IMR-90 (cell line): ENCODE measurements around the gene C16orf89. TPM values are rescaled to one million over a fixed set of nuclear protein-coding genes. Genes with fewer than 3 reads are reported as not detected.

ENCODE experiments used
- ATAC-seq: fragments of 200-7000 bp; cut with Tn5 transposase; 2 replicates; pipeline ENCODE4 v1.9.1; 2020; ENCODE audit warnings: low read depth, mild to moderate bottlenecking, moderate library complexity
- BruUV-seq: library from RNA; stranded (reverse); fragments of 400-500 nt; replicated peaks from 2 replicates; lab custom pipeline; 2021; lab: Mats Ljungman, UMichigan
- CTCF ChIA-PET: fragments of 300-600 bp; formaldehyde crosslinking; extraction: SDS; loops from one replicate; lab custom pipeline; 2021; ENCODE audit warnings: antibody characterized with exemption; lab: Yijun Ruan, JAX
- POLR2A ChIA-PET: fragments of 300-600 bp; sonication (Branson Sonifier 250); formaldehyde crosslinking; loops from one replicate; lab custom pipeline; 2022; ENCODE audit warnings: antibody characterized with exemption; ENCODE audit not compliant: unreplicated experiment; lab: Charles Lee
- DNase-seq: peaks from one replicate; pipeline ENCODE4 v3.0.0; 2013
- H2AFZ ChIP-seq: replicated peaks from 2 replicates; pipeline ENCODE3; 2013; ENCODE audit warnings: low read length, mild to moderate bottlenecking; ENCODE audit not compliant: poor library complexity
- H2AK5ac ChIP-seq: 2 replicates; pipeline ENCODE4 v1.6.1; 2013; ENCODE audit warnings: low read depth, low read length, inconsistent platforms
- H2AK9ac ChIP-seq: replicated peaks from 2 replicates; pipeline ENCODE3; 2013; ENCODE audit warnings: mild to moderate bottlenecking, low read depth, low read length, moderate library complexity; ENCODE audit not compliant: poor library complexity
- H2BK120ac ChIP-seq: 2 replicates; pipeline ENCODE4 v1.6.1; 2013; ENCODE audit warnings: low read depth, low read length, inconsistent platforms
- H2BK15ac ChIP-seq: 3 replicates; pipeline ENCODE4 v1.6.1; 2013; ENCODE audit warnings: low read depth, low read length, inconsistent platforms
- H2BK20ac ChIP-seq: 2 replicates; pipeline ENCODE4 v1.6.1; 2013; ENCODE audit warnings: low read depth, mild to moderate bottlenecking, inconsistent platforms, low read length, moderate library complexity
- H2BK5ac ChIP-seq: 2 replicates; pipeline ENCODE4 v1.6.1; 2013; ENCODE audit warnings: mild to moderate bottlenecking, low read depth, low read length, inconsistent platforms; ENCODE audit not compliant: poor library complexity, severe bottlenecking
- H3K14ac ChIP-seq: replicated peaks from 2 replicates; pipeline ENCODE4 v1.6.1; 2013; ENCODE audit warnings: low read depth, low read length, inconsistent platforms
- H3K18ac ChIP-seq: 2 replicates; pipeline ENCODE4 v1.6.1; 2013; ENCODE audit warnings: low read depth, low read length, control low read depth
- H3K23ac ChIP-seq: 2 replicates; pipeline ENCODE4 v1.6.1; 2013; ENCODE audit warnings: low read depth, low read length, inconsistent platforms
- H3K27ac ChIP-seq: 2 replicates; pipeline ENCODE4 v1.5.1; 2013; ENCODE audit warnings: mild to moderate bottlenecking, control low read depth, low read length; ENCODE audit not compliant: insufficient read depth
- H3K27me3 ChIP-seq: 2 replicates; pipeline ENCODE4 v1.6.1; 2013; ENCODE audit warnings: low read length; ENCODE audit not compliant: control insufficient read depth, insufficient read depth
- H3K36me3 ChIP-seq: 2 replicates; pipeline ENCODE4 v1.6.1; 2013; ENCODE audit warnings: low read length, mixed read lengths; ENCODE audit not compliant: control insufficient read depth, insufficient read depth
- H3K4ac ChIP-seq: 2 replicates; pipeline ENCODE4 v1.6.1; 2013; ENCODE audit warnings: low read depth, low read length, inconsistent platforms
- H3K4me1 ChIP-seq: 2 replicates; pipeline ENCODE4 v1.6.1; 2013; ENCODE audit warnings: low read length, mixed read lengths; ENCODE audit not compliant: control insufficient read depth, insufficient read depth
- H3K4me2 ChIP-seq: 2 replicates; pipeline ENCODE4 v1.6.1; 2013; ENCODE audit warnings: low read depth, mild to moderate bottlenecking, control low read depth, low read length, moderate library complexity
- H3K4me3 ChIP-seq: 2 replicates; pipeline ENCODE4 v1.5.1; 2013; ENCODE audit warnings: low read depth, mild to moderate bottlenecking, control low read depth, low read length, moderate library complexity; ENCODE audit not compliant: insufficient read depth
- H3K56ac ChIP-seq: 2 replicates; pipeline ENCODE4 v1.6.1; 2013; ENCODE audit warnings: low read length, inconsistent platforms; ENCODE audit not compliant: insufficient read depth; ENCODE audit errors: extremely low read depth
- H3K79me1 ChIP-seq, 2 experiments: 2 replicates each; pipeline ENCODE4 v1.6.1; 2013; ENCODE audit warnings: low read length in 2 of 2, inconsistent platforms in 1 of 2, low read depth in 1 of 2
- H3K9ac ChIP-seq: 2 replicates; pipeline ENCODE4 v1.6.1; 2013; ENCODE audit warnings: low read depth, low read length, control low read depth
- H3K9me1 ChIP-seq: 2 replicates; pipeline ENCODE4 v1.6.1; 2013; ENCODE audit warnings: low read length, inconsistent platforms; ENCODE audit not compliant: insufficient read depth
- H3K9me3 ChIP-seq: 2 replicates; pipeline ENCODE4 v1.6.1; 2013; ENCODE audit warnings: low read length; ENCODE audit not compliant: control insufficient read depth, insufficient read depth
- H4K20me1 ChIP-seq: 2 replicates; pipeline ENCODE4 v1.6.1; 2013; ENCODE audit warnings: low read length, inconsistent platforms; ENCODE audit not compliant: insufficient read depth
- H4K5ac ChIP-seq: 2 replicates; pipeline ENCODE4 v1.6.1; 2013; ENCODE audit warnings: mild to moderate bottlenecking, low read depth, low read length, control low read depth
- H4K8ac ChIP-seq, 2 experiments: 2 replicates each; pipeline ENCODE4 v1.6.1; 2013; ENCODE audit warnings: low read depth in 2 of 2, low read length in 2 of 2, control low read depth in 1 of 2, inconsistent platforms in 1 of 2
- H4K91ac ChIP-seq: 2 replicates; pipeline ENCODE4 v1.6.1; 2013; ENCODE audit warnings: low read depth, low read length, inconsistent platforms; ENCODE audit not compliant: insufficient read depth
- BHLHE40 ChIP-seq: fragments of 150-350 bp; IDR thresholded peaks from 2 replicates; pipeline ENCODE4 v1.6.1; 2016; ENCODE audit warnings: mild to moderate bottlenecking, low read depth, low read length
- CEBPB ChIP-seq: IDR thresholded peaks from 2 replicates; pipeline ENCODE4 v1.6.1; 2012; ENCODE audit warnings: low read depth, low read length, improper control_type of control experiment
- CHD1 ChIP-seq: IDR thresholded peaks from 2 replicates; pipeline ENCODE4 v1.6.1; 2012; ENCODE audit warnings: low read depth, low read length, improper control_type of control experiment
- FOS ChIP-seq: fragments of 150-350 bp; IDR thresholded peaks from 2 replicates; pipeline ENCODE4 v1.6.1; 2016; ENCODE audit warnings: low read depth, low read length
- MAFK ChIP-seq: IDR thresholded peaks from 2 replicates; pipeline ENCODE4 v1.6.1; 2012; ENCODE audit warnings: low read depth, low read length, improper control_type of control experiment
- MAZ ChIP-seq: IDR thresholded peaks from 2 replicates; pipeline ENCODE4 v1.6.1; 2012; ENCODE audit warnings: low read depth, mild to moderate bottlenecking, low read length, improper control_type of control experiment, moderate library complexity, borderline replicate concordance
- MXI1 ChIP-seq: IDR thresholded peaks from 2 replicates; pipeline ENCODE4 v1.6.1; 2012; ENCODE audit warnings: low read depth, mild to moderate bottlenecking, low read length, moderate library complexity, borderline replicate concordance
- NFE2L2 ChIP-seq: fragments of 150-350 bp; IDR thresholded peaks from 2 replicates; pipeline ENCODE4 v1.6.1; 2016; ENCODE audit warnings: low read depth, mild to moderate bottlenecking, low read length
- POLR2A ChIP-seq: IDR thresholded peaks from 2 replicates; pipeline ENCODE4 v1.6.1; 2012; ENCODE audit warnings: mild to moderate bottlenecking, low read depth, low read length
- RAD21 ChIP-seq: IDR thresholded peaks from 2 replicates; pipeline ENCODE4 v1.6.1; 2012; ENCODE audit warnings: low read length, improper control_type of control experiment
- RCOR1 ChIP-seq: IDR thresholded peaks from 2 replicates; pipeline ENCODE4 v1.6.1; 2012; ENCODE audit warnings: mild to moderate bottlenecking, low read length, improper control_type of control experiment; ENCODE audit not compliant: insufficient replicate concordance
- RFX5 ChIP-seq: IDR thresholded peaks from 2 replicates; pipeline ENCODE4 v1.8.0; 2012; ENCODE audit warnings: low read depth, mild to moderate bottlenecking, low read length, moderate library complexity
- SMC3 ChIP-seq: fragments of 150-350 bp; IDR thresholded peaks from 2 replicates; pipeline ENCODE4 v1.6.1; 2016; ENCODE audit warnings: low read depth, mild to moderate bottlenecking, antibody characterized with exemption, low read length, moderate library complexity
- WGBS, 2 experiments: methylation state at CpG; one replicate each; pipeline versions ENCODE4 v1.1.5 to v1.1.7; 2013; ENCODE audit warnings: missing lambda C conversion rate in 2 of 2; ENCODE audit not compliant: insufficient read length in 1 of 2; ENCODE audit errors: extremely low coverage in 2 of 2; 5-methylcytosine and 5-hydroxymethylcytosine counted together
- dilution Hi-C: fragments of 300-500 bp; cut with HindIII; formaldehyde crosslinking; loops from one replicate; pipeline ENCODE4 v1.14.3; 2018; ENCODE audit warnings: low sequenced_read_pairs; ENCODE audit not compliant: unreplicated experiment
- in situ Hi-C: fragments of 300-500 bp; cut with MboI; formaldehyde crosslinking; loops from 3 replicates; pipeline ENCODE4 v1.14.3; 2019; ENCODE audit warnings: low sequenced_read_pairs, inconsistent platforms, mixed read lengths
- intact Hi-C: fragments of 100-400 bp; cut with micrococcal nuclease; formaldehyde crosslinking; loops from 2 replicates; pipeline ENCODE4 v1.10.0; 2022
- polyA plus RNA-seq, 3 experiments: library from polyadenylated mRNA; depleted of rRNA; stranded (reverse); fragments of >200 nt; gene quantifications; 2 replicates each; pipeline ENCODE4 v1.2.3, GENCODE V29; 2012; ENCODE audit warnings: low replicate concordance in 1 of 3
- total RNA-seq: library from RNA; depleted of rRNA; stranded (reverse); fragments of >200 nt; gene quantifications from 2 replicates; pipeline ENCODE4 v1.2.3, GENCODE V29; 2012
- TF ChIP-seq, protein P1 (sequence below): fragments of 150-350 bp; IDR thresholded peaks from 2 replicates; pipeline ENCODE4 v1.6.1; 2017; ENCODE audit warnings: mild to moderate bottlenecking, antibody characterized with exemption, low read length, low read depth
- TF ChIP-seq, protein P2 (sequence below): fragments of 150-350 bp; IDR thresholded peaks from 2 replicates; pipeline ENCODE4 v1.6.1; 2016; ENCODE audit warnings: low read depth, mild to moderate bottlenecking, low read length, moderate library complexity, borderline replicate concordance
- TF ChIP-seq, protein P3 (sequence below): conservative IDR thresholded peaks from 2 replicates; pipeline ENCODE4 v1.5.1; 2012; ENCODE audit warnings: mild to moderate bottlenecking, low read depth, low read length, improper control_type of control experiment

Gene C16orf89
- total and polyA plus RNA-seq, 2 of the 4 experiments (the other 2 are of a cell fraction) = 0.17 to 0.18 TPM

DNA sequence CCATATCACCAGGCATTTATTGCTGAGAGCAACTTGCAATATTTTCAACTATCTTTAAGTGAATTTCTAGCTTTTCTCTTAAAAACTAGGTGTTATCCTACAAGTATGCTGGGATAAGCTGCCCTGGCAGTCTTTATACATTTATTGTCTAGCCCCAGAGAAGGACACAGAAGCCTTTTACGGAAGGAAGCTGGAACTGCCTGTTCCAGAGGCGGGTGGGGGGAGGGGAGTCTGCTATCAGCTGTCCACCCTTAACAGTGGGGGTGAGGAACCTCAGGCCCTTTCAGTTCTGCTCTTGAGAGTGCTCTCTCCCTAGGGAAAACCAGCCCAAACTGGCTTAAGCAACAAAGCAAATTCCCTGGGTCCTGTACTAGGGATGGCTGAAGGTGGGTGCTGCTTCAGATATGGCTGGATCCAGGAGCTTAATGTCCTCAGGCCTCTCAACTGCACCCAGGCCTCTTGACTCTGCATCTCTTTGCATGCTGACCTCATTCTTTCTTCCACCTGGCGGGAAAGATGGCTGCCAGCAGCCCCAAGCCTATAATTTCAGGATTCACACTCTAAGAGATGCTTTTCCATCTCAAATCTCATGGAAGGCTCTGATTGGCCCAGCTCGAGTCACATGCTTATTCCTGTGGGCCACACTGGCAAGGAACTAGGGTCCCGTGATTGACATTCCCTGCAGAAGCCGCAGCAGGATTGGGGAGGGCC is 48.6 kb downstream of the C16orf89 start:
- POLR2A ChIA-PET = no interaction called here
- no peak overlapping the region for H3K27ac ChIP-seq
- H3K4me1 ChIP-seq = no peaks in the 10 kb centered on the region
- no peak overlapping the region for H2AK9ac ChIP-seq
- no peak overlapping the region for H3K14ac ChIP-seq
- H4K8ac ChIP-seq = no peak overlapping the region
- in situ Hi-C loops (no loop called here), dilution Hi-C loops (no loop called here), intact Hi-C loops (no loop called here)
- no peaks in the 10 kb centered on the region for H3K79me1 ChIP-seq
- no peak overlapping the region for H2AK5ac ChIP-seq
- no peak for TF ChIP-seq RAD21
- TF ChIP-seq, protein P1, sequence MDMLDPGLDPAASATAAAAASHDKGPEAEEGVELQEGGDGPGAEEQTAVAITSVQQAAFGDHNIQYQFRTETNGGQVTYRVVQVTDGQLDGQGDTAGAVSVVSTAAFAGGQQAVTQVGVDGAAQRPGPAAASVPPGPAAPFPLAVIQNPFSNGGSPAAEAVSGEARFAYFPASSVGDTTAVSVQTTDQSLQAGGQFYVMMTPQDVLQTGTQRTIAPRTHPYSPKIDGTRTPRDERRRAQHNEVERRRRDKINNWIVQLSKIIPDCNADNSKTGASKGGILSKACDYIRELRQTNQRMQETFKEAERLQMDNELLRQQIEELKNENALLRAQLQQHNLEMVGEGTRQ = no peak
- TF ChIP-seq, protein P2, sequence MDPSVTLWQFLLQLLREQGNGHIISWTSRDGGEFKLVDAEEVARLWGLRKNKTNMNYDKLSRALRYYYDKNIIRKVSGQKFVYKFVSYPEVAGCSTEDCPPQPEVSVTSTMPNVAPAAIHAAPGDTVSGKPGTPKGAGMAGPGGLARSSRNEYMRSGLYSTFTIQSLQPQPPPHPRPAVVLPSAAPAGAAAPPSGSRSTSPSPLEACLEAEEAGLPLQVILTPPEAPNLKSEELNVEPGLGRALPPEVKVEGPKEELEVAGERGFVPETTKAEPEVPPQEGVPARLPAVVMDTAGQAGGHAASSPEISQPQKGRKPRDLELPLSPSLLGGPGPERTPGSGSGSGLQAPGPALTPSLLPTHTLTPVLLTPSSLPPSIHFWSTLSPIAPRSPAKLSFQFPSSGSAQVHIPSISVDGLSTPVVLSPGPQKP = no peak
- TF ChIP-seq RFX5 = no peak
- TF ChIP-seq RCOR1 = no peak
- TF ChIP-seq MAFK = no peak
- no peak for TF ChIP-seq MAZ
- TF ChIP-seq, protein P3, sequence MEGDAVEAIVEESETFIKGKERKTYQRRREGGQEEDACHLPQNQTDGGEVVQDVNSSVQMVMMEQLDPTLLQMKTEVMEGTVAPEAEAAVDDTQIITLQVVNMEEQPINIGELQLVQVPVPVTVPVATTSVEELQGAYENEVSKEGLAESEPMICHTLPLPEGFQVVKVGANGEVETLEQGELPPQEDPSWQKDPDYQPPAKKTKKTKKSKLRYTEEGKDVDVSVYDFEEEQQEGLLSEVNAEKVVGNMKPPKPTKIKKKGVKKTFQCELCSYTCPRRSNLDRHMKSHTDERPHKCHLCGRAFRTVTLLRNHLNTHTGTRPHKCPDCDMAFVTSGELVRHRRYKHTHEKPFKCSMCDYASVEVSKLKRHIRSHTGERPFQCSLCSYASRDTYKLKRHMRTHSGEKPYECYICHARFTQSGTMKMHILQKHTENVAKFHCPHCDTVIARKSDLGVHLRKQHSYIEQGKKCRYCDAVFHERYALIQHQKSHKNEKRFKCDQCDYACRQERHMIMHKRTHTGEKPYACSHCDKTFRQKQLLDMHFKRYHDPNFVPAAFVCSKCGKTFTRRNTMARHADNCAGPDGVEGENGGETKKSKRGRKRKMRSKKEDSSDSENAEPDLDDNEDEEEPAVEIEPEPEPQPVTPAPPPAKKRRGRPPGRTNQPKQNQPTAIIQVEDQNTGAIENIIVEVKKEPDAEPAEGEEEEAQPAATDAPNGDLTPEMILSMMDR = no peak
- TF ChIP-seq CEBPB = no peak
- TF ChIP-seq SMC3 = no peak
- TF ChIP-seq CHD1 = no peak
- TF ChIP-seq FOS = no peak
- TF ChIP-seq POLR2A = no peak
- TF ChIP-seq MXI1 = no peak
- no peak for TF ChIP-seq NFE2L2
- no peak for TF ChIP-seq BHLHE40
- no peaks in the 10 kb centered on the region for H4K20me1 ChIP-seq
- no peak overlapping the region for H3K23ac ChIP-seq
- no TSS peak for BruUV-seq
- no peak overlapping the region for H3K4me2 ChIP-seq
- no peaks in the 10 kb centered on the region for H3K9me3 ChIP-seq
- H3K27me3 ChIP-seq = peaks cover 17% of the 10 kb centered on the region; the same call in 1 of the 2 replicates
- no peak overlapping the region for H3K4ac ChIP-seq
- H3K4me3 ChIP-seq = no peak overlapping the region
- no peak overlapping the region for H3K9ac ChIP-seq
- ATAC-seq = no peak
- H4K5ac ChIP-seq = no peak overlapping the region
- CTCF ChIA-PET = no interaction called here
- H2BK120ac ChIP-seq = no peak overlapping the region
- no peak for DNase-seq
- H3K18ac ChIP-seq = no peak overlapping the region
- no peak overlapping the region for H2BK5ac ChIP-seq
- no peak overlapping the region for H2BK20ac ChIP-seq
- no peak overlapping the region for H4K91ac ChIP-seq
- no peaks in the 10 kb centered on the region for H3K9me1 ChIP-seq
- H2AFZ ChIP-seq = no peak overlapping the region
- H3K56ac ChIP-seq = no peak overlapping the region
- H3K36me3 ChIP-seq = no peaks in the 10 kb centered on the region
- H2BK15ac ChIP-seq = no peak overlapping the region
- WGBS, 2 experiments = 29% methylated on average over 4 of the region's 6 CpGs; no CpG with 5 or more reads in 1 of the 2 experiments
